GM18526 (cell line): ENCODE measurements around the gene ATP10B.

Source experiments
- POLR2A ChIP-seq: IDR thresholded peaks from 3 replicates; pipeline ENCODE4 v1.6.1; 2011; ENCODE audit not compliant: insufficient read length; ENCODE audit errors: extremely low read depth

ATP10B gene

GRCh38 chr5:160835818-160836528 is 16.0 kb downstream of the ATP10B start:
- no peak for TF ChIP-seq POLR2A

- TF ChIP-seq POLR2A: no peak
These were observed 16.6 kb downstream of the ATP10B start for GRCh38 chr5:160835376-160835775.

- TF ChIP-seq POLR2A: no peak
These were observed 18.2 kb downstream of the ATP10B start for GRCh38 chr5:160833806-160834205.

GRCh38 chr5:160831801-160832200 is 20.2 kb downstream of the ATP10B start:
- TF ChIP-seq POLR2A: no peak

- TF ChIP-seq POLR2A: no peak
These were observed 27.6 kb downstream of the ATP10B start for GRCh38 chr5:160824301-160825001.

- no peak for TF ChIP-seq POLR2A
These were observed 46.6 kb downstream of the ATP10B start for GRCh38 chr5:160805376-160805775.

- no peak for TF ChIP-seq POLR2A
These were observed 49.4 kb downstream of the ATP10B start for GRCh38 chr5:160802592-160802991.

GRCh38 chr5:160800375-160801275 is 51.4 kb downstream of the ATP10B start:
- TF ChIP-seq POLR2A: no peak

- TF ChIP-seq POLR2A: no peak
These were observed 52.8 kb downstream of the ATP10B start for GRCh38 chr5:160799184-160799583.

GRCh38 chr5:160797020-160797419 is 55.0 kb downstream of the ATP10B start:
- no peak for TF ChIP-seq POLR2A

- TF ChIP-seq POLR2A: no peak
These were observed 58.5 kb downstream of the ATP10B start for GRCh38 chr5:160793530-160793899.

- TF ChIP-seq POLR2A: no peak
These were observed 59.1 kb downstream of the ATP10B start for GRCh38 chr5:160792732-160793529.

GRCh38 chr5:160792281-160792680 is 59.7 kb downstream of the ATP10B start:
- TF ChIP-seq POLR2A: no peak

GRCh38 chr5:160789219-160789859 is 62.7 kb downstream of the ATP10B start:
- no peak for TF ChIP-seq POLR2A
